Breast epithelium (tissue), 4 donors: Measurements from ENCODE around the gene NCK2. TPM values are rescaled to one million over a fixed set of nuclear protein-coding genes. Genes with fewer than 3 reads are reported as not detected.
A peak's percentile ranks its signal among the peaks of the same experiment; 100 is the strongest.

Experiments used
- DNase-seq, 2 donors: peaks; one replicate each; pipeline ENCODE4 v3.0.0-alpha.2; 2019; ENCODE audit warnings: low spot score in 2 of 2
- H3K27ac ChIP-seq, 2 donors: fragments of 200-600 bp; sonication (generic) in 1 of 2; one replicate each; pipeline ENCODE4 v1.5.1; 2016 to 2019; ENCODE audit warnings: mild to moderate bottlenecking in 1 of 2
- H3K27me3 ChIP-seq, 2 donors: fragments of 200-600 bp; sonication (generic) in 1 of 2; one replicate each; pipeline versions ENCODE4 v1.5.1 to v1.6.0; 2017 to 2019; ENCODE audit warnings: control low read depth in 1 of 2, mild to moderate bottlenecking in 1 of 2
- H3K36me3 ChIP-seq: fragments of 200-600 bp; one replicate; pipeline ENCODE4 v1.5.1; 2019
- H3K4me1 ChIP-seq, 2 donors: fragments of 200-600 bp; sonication (generic); one replicate each; pipeline ENCODE4 v1.5.1; 2016 to 2019; ENCODE audit warnings: control low read depth in 1 of 2
- H3K4me3 ChIP-seq, 3 donors: fragments of 200-600 bp; sonication (generic); 1 replicate in 2 of 3; 2 replicates in 1 of 3; pipeline ENCODE4 v1.5.1; 2016 to 2019; ENCODE audit warnings: mild to moderate bottlenecking in 3 of 3, moderate library complexity in 2 of 3
- H3K9me3 ChIP-seq, 2 donors: fragments of 200-600 bp; sonication (generic) in 1 of 2; one replicate each; pipeline ENCODE4 v1.5.1; 2016 to 2019; ENCODE audit warnings: control low read depth in 1 of 2
- CTCF ChIP-seq, 3 donors: fragments of 450-650 bp; IDR thresholded peaks; one replicate each; pipeline ENCODE4 v1.5.1; 2016 to 2017; ENCODE audit warnings: antibody characterized with exemption in 3 of 3, mild to moderate bottlenecking in 3 of 3, moderate library complexity in 3 of 3
- POLR2A ChIP-seq: fragments of 450-650 bp; IDR thresholded peaks from one replicate; pipeline ENCODE4 v1.6.1; 2016; ENCODE audit warnings: antibody characterized with exemption, mild to moderate bottlenecking, moderate library complexity
- POLR2AphosphoS5 ChIP-seq, 3 donors: sonication (generic); formaldehyde crosslinking; IDR thresholded peaks; one replicate each; pipeline ENCODE4 v1.6.1; 2017; ENCODE audit warnings: antibody characterized with exemption in 3 of 3
- intact Hi-C: fragments of 100-400 bp; cut with DNase I; formaldehyde crosslinking; loops from one replicate; pipeline ENCODE4 v1.15.1; 2023; ENCODE audit warnings: low total_unique reads
- total RNA-seq, 3 donors: library from RNA; depleted of rRNA; stranded (reverse); fragments of >200 nt; gene quantifications; one replicate each; pipeline ENCODE4 v1.1.0, GENCODE V29; 2016

The NCK2 gene
- total RNA-seq, 3 donors from 2014 or later, result 42.0 to 54.3 (median 46.9) TPM

DNA sequence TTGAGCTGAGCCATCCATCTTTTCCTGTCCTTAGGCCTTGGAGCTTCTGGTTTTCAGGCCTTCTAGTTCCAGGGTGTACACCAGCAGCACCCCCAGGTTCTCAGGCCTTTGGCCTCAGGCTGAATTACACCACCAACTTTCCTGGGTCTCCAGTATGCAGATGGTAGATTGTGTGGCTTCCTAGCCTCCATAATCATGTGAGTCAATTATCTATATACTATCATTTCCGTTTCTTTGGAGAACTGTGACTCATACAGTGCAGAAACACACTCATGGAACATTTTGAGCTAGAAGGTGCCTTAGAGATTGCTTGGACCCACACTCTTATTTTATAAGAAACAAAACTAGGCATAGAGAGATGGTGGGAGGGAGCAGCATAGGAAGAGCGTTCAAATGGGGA, 167.4 kb downstream of the NCK2 start:
- Histone ChIP-seq H3K27ac (no peak overlapping the region), H3K27me3 (no peaks in the 10 kb centered on the region), H3K36me3 (no peaks in the 10 kb centered on the region), H3K4me3 (no peak overlapping the region), H3K9me3 (peaks cover 10 to 18% of the 10 kb centered on the region in 2 donors), H3K4me1 (no peaks in the 10 kb centered on the region)
- TF ChIP-seq POLR2AphosphoS5 (IDR thresholded peaks at IDR 0.05) (no peak), CTCF (IDR thresholded peaks at IDR 0.05) (no peak), POLR2A (no peak)
- intact Hi-C loops, result no loop called here
- DNase-seq, result no peak

DNA sequence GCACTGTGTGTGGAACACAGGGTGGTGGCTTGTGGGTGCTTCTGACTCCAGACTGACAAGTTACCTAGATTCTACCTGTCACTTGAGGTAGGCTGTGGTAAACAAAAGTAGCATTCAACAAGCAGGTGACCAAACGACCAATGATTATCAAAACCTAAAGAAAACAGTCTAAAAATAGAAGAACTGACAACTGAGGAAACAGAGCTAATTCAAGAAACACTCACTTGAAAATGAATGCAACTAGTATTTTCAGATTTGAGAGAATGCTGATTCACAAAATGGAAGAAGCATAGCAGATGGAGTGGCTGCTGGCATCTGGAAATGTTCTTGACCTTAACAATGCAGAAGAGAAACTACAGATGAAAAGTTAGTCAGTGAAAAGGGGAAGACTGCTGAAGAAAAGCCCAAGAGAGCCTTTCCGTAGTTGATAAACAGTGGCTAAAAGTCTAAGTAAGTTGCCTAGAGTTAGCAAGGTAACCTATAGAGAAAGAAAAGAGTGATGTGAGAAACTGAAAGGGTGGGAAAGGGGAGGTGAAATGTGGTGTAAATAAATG, 170.4 kb downstream of the NCK2 start:
- Histone ChIP-seq H3K27me3 (no peaks in the 10 kb centered on the region), H3K36me3 (no peaks in the 10 kb centered on the region), H3K27ac (no peak overlapping the region), H3K9me3 (peaks cover 10 to 18% of the 10 kb centered on the region in 2 donors), H3K4me1 (no peaks in the 10 kb centered on the region), H3K4me3 (no peak overlapping the region)
- DNase-seq, result no peak
- intact Hi-C loops, result no loop called here
- TF ChIP-seq POLR2AphosphoS5 (IDR thresholded peaks at IDR 0.05) (no peak), CTCF (IDR thresholded peaks at IDR 0.05) (no peak), POLR2A (no peak)

GRCh38 chr2:105917226-105917625, 172.5 kb downstream of the NCK2 start:
- Histone ChIP-seq H3K9me3 (peaks cover 10 to 18% of the 10 kb centered on the region in 2 donors), H3K36me3 (no peaks in the 10 kb centered on the region), H3K4me1 (no peaks in the 10 kb centered on the region), H3K27ac (no peak overlapping the region), H3K4me3 (no peak overlapping the region), H3K27me3 (no peaks in the 10 kb centered on the region)
- intact Hi-C loops, result no loop called here
- TF ChIP-seq POLR2AphosphoS5 (IDR thresholded peaks at IDR 0.05), result no peak
- no peak for TF ChIP-seq CTCF (IDR thresholded peaks at IDR 0.05)
- TF ChIP-seq POLR2A, result no peak
- DNase-seq, result no peak

GRCh38 chr2:105917688-105918087, 173.0 kb downstream of the NCK2 start:
- intact Hi-C loops, result no loop called here
- peak overlapping the region; percentile 17 to 45 for H3K27ac ChIP-seq
- H3K4me1 ChIP-seq, result no peaks in the 10 kb centered on the region
- H3K27me3 ChIP-seq, result no peaks in the 10 kb centered on the region
- H3K9me3 ChIP-seq, result peaks cover 10 to 18% of the 10 kb centered on the region in 2 donors
- H3K36me3 ChIP-seq, result no peaks in the 10 kb centered on the region
- no peak overlapping the region for H3K4me3 ChIP-seq
- no peak for TF ChIP-seq CTCF (IDR thresholded peaks at IDR 0.05)
- TF ChIP-seq POLR2AphosphoS5 (IDR thresholded peaks at IDR 0.05), result no peak
- TF ChIP-seq POLR2A, result no peak
- no peak for DNase-seq

- intact Hi-C loops, result no loop called here
- Histone ChIP-seq H3K27ac (peak overlapping the region; percentile 70 to 74), H3K4me3 (no peak overlapping the region), H3K36me3 (no peaks in the 10 kb centered on the region), H3K27me3 (no peaks in the 10 kb centered on the region), H3K9me3 (peaks cover 10 to 18% of the 10 kb centered on the region in 2 donors), H3K4me1 (no peaks in the 10 kb centered on the region)
- peak in 1 of 2 donors; percentile 85 for DNase-seq
- peak in 1 of 3 donors; percentile 24 for TF ChIP-seq POLR2AphosphoS5 (IDR thresholded peaks at IDR 0.05)
- no peak for TF ChIP-seq POLR2A
Observed at GRCh38 chr2:105919191-105919811, 174.6 kb downstream of the NCK2 start.
